IPS DF 6.9 (cell line): Measurements from ENCODE around the gene PIGB.
"Not testable (repeated sequence)": the region's sequence is repeated elsewhere in the genome, so short reads cannot be mapped to it uniquely, and the experiment has no call there.

ENCODE experiments used
- DNase-seq: peaks from one replicate; pipeline ENCODE4 v3.0.0-alpha.2; 2013; ENCODE audit warnings: low read depth, low spot score
- H3K27ac ChIP-seq: one replicate; pipeline ENCODE4 v1.5.1; 2013; ENCODE audit warnings: low read length, control low read depth
- H3K27me3 ChIP-seq: 2 replicates; pipeline ENCODE4 v1.6.1; 2013; ENCODE audit warnings: mild to moderate bottlenecking, low read length; ENCODE audit not compliant: control insufficient read depth, insufficient read depth
- H3K36me3 ChIP-seq: 2 replicates; pipeline ENCODE4 v1.6.1; 2013; ENCODE audit warnings: low read length; ENCODE audit not compliant: control insufficient read depth, insufficient read depth
- H3K4me1 ChIP-seq: 2 replicates; pipeline ENCODE4 v1.6.1; 2013; ENCODE audit warnings: low read length; ENCODE audit not compliant: control insufficient read depth, insufficient read depth
- H3K4me3 ChIP-seq: 2 replicates; pipeline ENCODE4 v1.5.1; 2013; ENCODE audit warnings: mild to moderate bottlenecking, low read length
- H3K9me3 ChIP-seq: 2 replicates; pipeline ENCODE4 v1.6.1; 2013; ENCODE audit warnings: low read length, inconsistent platforms; ENCODE audit not compliant: control insufficient read depth, insufficient read depth
- WGBS: extraction: QIAGEN DNeasy Blood & Tissue Kit; methylation state at CpG from one replicate; pipeline ENCODE4 v1.1.7; 2013; ENCODE audit warnings: mixed read lengths, missing lambda C conversion rate; ENCODE audit not compliant: insufficient read length, insufficient coverage; 5-methylcytosine and 5-hydroxymethylcytosine counted together

Gene PIGB

DNA sequence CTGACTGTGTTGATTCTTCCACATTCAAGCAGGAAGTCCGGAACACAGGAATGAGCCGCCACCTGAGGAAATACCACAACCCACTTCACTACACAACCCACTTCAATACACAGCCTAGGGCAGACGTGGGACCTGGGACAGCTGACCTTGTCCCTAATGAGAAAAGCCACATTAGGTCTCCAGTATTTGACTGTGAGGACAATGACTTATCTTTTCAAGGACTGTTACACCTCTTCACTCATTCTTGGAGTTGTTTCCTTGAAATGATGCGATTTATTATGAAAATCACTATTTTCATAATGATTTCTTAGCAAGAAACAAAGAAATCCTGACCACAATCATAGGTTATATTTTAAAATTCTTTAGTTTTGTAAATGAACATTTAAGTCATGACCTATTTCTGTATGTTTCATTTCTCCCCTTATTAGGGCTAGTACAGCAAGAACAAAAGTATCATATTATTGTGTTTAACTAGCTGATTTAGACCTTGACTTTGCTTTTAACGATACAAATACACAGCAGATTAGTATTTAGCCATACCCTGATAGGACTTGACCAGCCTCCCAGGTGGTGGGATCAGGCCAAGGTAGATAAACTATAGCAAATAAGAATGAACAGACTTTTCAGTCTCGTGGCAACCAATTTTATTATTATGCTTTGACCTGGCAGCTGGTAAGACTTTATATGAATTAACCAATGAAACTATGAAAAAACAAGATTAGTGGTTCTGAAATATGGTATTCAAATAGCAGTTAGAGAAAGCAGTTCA, 35.5 kb upstream of the PIGB start:
- WGBS: no CpG with 5 or more reads among the region's 6 CpGs
- Histone ChIP-seq H3K36me3 (no peaks in the 10 kb centered on the region), H3K9me3 (no peaks in the 10 kb centered on the region), H3K4me3 (no peak overlapping the region), H3K27ac (no peak overlapping the region), H3K4me1 (no peaks in the 10 kb centered on the region), H3K27me3 (no peaks in the 10 kb centered on the region)
- DNase-seq: no peak

DNA sequence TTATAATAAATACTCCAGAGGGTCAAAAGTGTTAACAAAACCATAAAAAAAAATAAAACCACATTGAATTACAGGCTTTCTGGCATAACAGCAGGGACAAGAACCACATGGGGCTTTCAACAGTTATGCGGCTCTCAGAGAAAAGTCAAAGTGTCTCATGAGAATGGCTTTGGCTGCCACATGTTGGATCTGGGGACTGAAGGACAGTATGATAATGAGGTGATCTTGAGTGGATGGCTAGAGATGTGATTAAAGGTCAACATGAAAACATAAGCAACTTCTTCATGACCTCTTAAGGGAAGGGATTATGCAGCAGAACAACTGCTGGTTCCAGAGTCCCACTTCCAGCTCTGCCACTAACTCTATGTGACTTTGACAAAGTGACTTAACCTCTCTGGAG, 34.6 kb upstream of the PIGB start:
- H3K4me3 ChIP-seq: no peak overlapping the region
- no peaks in the 10 kb centered on the region for H3K27me3 ChIP-seq
- H3K27ac ChIP-seq: no peak overlapping the region
- H3K9me3 ChIP-seq: no peaks in the 10 kb centered on the region
- no CpG with 5 or more reads among the region's 1 CpG for WGBS
- H3K36me3 ChIP-seq: no peaks in the 10 kb centered on the region
- H3K4me1 ChIP-seq: no peaks in the 10 kb centered on the region
- no peak for DNase-seq

- H3K9me3 ChIP-seq, H3K27me3 ChIP-seq, H3K27ac ChIP-seq, H3K36me3 ChIP-seq, H3K4me3 ChIP-seq, DNase-seq, H3K4me1 ChIP-seq: not testable (repeated sequence)
- WGBS: no CpG with 5 or more reads among the region's 10 CpGs
Measured at GRCh38 chr15:55286442-55287189, 32.4 kb upstream of the PIGB start.

- peaks cover 3% of the 10 kb centered on the region for H3K4me1 ChIP-seq
- no peak for DNase-seq
- no peaks in the 10 kb centered on the region for H3K9me3 ChIP-seq
- H3K4me3 ChIP-seq: no peak overlapping the region
- no peak overlapping the region for H3K27ac ChIP-seq
- no peaks in the 10 kb centered on the region for H3K36me3 ChIP-seq
- no CpG with 5 or more reads among the region's 8 CpGs for WGBS
- no peaks in the 10 kb centered on the region for H3K27me3 ChIP-seq
Measured at GRCh38 chr15:55288006-55288717, 30.9 kb upstream of the PIGB start.

- DNase-seq: no peak
- Histone ChIP-seq H3K36me3 (no peaks in the 10 kb centered on the region), H3K9me3 (no peaks in the 10 kb centered on the region), H3K4me1 (peaks cover 3% of the 10 kb centered on the region), H3K27ac (no peak overlapping the region), H3K4me3 (peak overlapping the region; percentile 63; the same call in 1 of the 2 replicates), H3K27me3 (no peaks in the 10 kb centered on the region)
- WGBS: no CpG with 5 or more reads among the region's 37 CpGs
Measured at GRCh38 chr15:55289011-55289745, 29.8 kb upstream of the PIGB start.

DNA sequence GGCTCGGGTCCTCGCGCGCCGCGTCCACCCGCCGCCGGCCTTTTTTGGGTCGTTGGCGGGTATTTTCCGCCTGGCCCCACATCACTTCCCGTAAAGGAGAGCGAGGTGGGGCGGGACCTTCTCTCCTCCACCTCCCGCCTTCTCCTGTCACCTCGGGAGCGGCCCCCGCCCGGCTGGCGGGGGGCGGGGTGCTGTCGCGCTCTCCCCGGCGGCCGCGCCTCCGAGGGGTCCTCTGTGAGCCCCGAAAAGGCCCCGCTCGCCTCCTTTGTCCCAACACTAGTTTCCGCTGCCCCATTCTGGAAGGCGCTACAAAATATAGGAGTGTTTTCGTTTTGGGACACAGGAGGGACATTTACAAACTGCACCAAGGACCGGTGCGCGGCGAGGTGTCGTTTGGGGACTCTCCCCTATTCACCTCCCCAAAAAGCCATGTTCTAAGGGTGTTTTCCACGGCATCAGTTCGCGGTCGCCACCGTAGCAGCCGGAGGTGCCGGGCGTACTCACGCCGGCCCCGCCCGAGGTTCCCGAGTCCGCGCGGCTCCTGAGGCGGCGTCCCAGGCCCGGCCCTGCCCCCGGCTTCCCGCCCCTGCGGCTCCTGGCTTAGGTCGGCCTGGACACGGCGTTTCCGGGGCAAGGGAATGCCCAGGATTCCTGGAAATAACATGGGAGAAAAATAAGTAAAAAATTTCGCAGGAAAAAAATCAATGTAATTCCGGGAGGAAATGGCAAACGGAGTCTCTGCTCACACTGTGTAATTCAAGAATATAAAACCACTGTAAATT, 29.1 kb upstream of the PIGB start, which contains the start of gene RAB27A:
RAB27A (minus strand) TSS at position 68 of the 782 bp plus-strand sequence. CDS start 54,879 bp downstream, outside the sequence.
- no peaks in the 10 kb centered on the region for H3K9me3 ChIP-seq
- H3K4me1 ChIP-seq: peaks cover 3% of the 10 kb centered on the region
- no peak within 1 kb of the TSS for H3K27ac ChIP-seq
- H3K4me3 ChIP-seq: peak within 1 kb of the TSS; percentile 63; the same call in 1 of the 2 replicates
- H3K27me3 ChIP-seq: no peaks in the 10 kb centered on the region
- DNase-seq: peak; percentile 27
- H3K36me3 ChIP-seq: no peaks in the 10 kb centered on the region
- no CpG with 5 or more reads among the region's 69 CpGs for WGBS

DNA sequence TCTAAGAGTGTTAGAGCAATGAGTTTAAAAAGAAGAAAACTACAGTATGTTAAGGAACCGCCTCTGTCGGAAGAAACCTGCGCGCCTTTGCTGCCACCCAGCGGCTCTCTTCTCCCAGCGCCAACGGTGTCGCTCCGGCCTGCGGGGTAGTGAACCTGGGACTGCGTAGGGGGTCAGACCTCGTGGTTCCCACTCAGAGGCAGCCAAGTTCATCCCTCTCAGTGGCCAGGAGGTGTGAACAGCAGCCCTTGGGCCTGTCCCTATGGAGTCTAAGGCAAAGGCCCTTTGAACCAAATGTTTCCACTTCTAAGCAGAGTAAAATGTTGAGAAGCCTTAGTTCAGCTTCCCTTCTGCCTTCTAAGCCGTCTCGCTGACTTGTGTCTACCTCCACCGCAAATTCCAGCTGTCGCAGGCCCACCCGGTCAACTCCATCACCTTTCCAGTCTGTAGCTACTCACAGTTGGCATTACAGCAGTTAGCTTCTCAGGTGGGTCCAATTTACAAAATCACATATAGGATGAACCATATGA, 28.4 kb upstream of the PIGB start:
- H3K4me3 ChIP-seq: no peak overlapping the region; the same call in 1 of the 2 replicates
- H3K4me1 ChIP-seq: peaks cover 3% of the 10 kb centered on the region
- no peaks in the 10 kb centered on the region for H3K27me3 ChIP-seq
- H3K27ac ChIP-seq: no peak overlapping the region
- peak; percentile 50 for DNase-seq
- no peaks in the 10 kb centered on the region for H3K9me3 ChIP-seq
- H3K36me3 ChIP-seq: no peaks in the 10 kb centered on the region
- no CpG with 5 or more reads among the region's 17 CpGs for WGBS

DNA sequence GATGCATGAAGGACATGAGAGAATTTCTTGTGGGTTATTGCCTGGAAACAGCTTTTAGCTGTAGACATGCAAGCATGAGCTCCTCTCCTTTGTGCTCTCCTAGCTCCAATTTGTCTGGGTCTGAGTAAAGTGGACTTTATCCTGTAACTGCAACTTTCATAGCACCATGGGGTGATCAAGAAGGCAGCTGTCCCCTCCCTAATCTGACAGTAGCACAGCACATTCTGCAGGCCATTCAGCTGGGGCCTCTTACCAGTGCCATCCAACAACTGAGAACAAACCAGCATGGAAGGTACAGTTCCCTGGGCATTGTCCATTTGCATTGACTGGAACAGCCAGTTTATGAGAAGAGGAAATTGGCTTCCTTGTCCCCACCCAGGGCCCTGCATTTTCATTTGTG, 21.7 kb upstream of the PIGB start:
- no peaks in the 10 kb centered on the region for H3K36me3 ChIP-seq
- no peaks in the 10 kb centered on the region for H3K9me3 ChIP-seq
- no peak for DNase-seq
- H3K27ac ChIP-seq: no peak overlapping the region
- H3K4me3 ChIP-seq: no peak overlapping the region
- no peaks in the 10 kb centered on the region for H3K27me3 ChIP-seq
- H3K4me1 ChIP-seq: no peaks in the 10 kb centered on the region

DNA sequence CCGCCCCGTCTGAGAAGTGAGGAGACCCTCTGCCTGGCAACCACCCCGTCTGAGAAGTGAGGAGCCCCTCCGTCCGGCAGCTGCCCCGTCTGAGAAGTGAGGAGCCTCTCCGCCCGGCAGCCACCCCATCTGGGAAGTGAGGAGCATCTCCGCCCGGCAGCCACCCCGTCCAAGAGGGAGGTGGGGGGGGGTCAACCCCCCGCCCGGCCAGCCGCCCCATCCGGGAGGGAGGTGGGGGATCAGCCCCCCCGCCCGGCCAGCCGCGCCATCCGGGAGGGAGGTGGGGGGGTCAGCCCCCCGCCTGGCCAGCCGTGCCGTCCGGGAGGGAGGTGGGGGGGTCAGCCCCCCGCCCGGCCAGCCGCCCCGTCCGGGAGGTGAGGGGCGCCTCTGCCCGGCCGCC, 16.2 kb upstream of the PIGB start:
- H3K4me1 ChIP-seq, H3K36me3 ChIP-seq, DNase-seq, H3K9me3 ChIP-seq, H3K27me3 ChIP-seq, H3K27ac ChIP-seq, H3K4me3 ChIP-seq: not testable (repeated sequence)
- no CpG with 5 or more reads among the region's 32 CpGs for WGBS
